SK-N-SH (cell line): ENCODE measurements around the gene STAG3. TPM values are rescaled to one million over a fixed set of nuclear protein-coding genes. Genes with fewer than 3 reads are reported as not detected.

Experiments used
- CTCF ChIA-PET: fragments of 300-600, 350-600 bp; formaldehyde crosslinking; extraction: SDS; loops from one replicate; lab custom pipeline; 2021; lab: Yijun Ruan, JAX
- POLR2A ChIA-PET: fragments of 350-600 bp; sonication (Branson Sonifier 250); formaldehyde crosslinking; extraction: SDS; loops from one replicate; lab custom pipeline; 2020; ENCODE audit warnings: antibody characterized with exemption, inconsistent platforms; lab: Yijun Ruan, JAX
- DNase-seq: peaks from one replicate; pipeline ENCODE4 v3.0.0; 2012
- H2AFZ ChIP-seq: fragments of 200-600 bp; sonication (generic); 2 replicates; pipeline ENCODE4 v1.8.1; 2016; ENCODE audit warnings: antibody characterized with exemption, mild to moderate bottlenecking, low read depth
- H3F3A ChIP-seq: fragments of 200-600 bp; sonication (generic); replicated peaks from 2 replicates; pipeline ENCODE3; 2016; ENCODE audit warnings: antibody characterized with exemption, mild to moderate bottlenecking; ENCODE audit not compliant: insufficient read depth
- H3K27ac ChIP-seq, 2 experiments: fragments of 200-500 bp in 1 of 2; fragments of 200-600 bp in 1 of 2; sonication (Bioruptor generic) in 1 of 2; sonication (generic), shearing (Covaris generic) in 1 of 2; 2 replicates each; pipeline versions ENCODE4 v1.5.1 to v1.6.1; 2014 to 2016; ENCODE audit warnings: low read depth in 2 of 2, inconsistent platforms in 1 of 2, low read length in 1 of 2, mild to moderate bottlenecking in 1 of 2, mixed read lengths in 1 of 2
- H3K27me3 ChIP-seq: fragments of 200-600 bp; sonication (generic), shearing (Covaris generic); 2 replicates; pipeline ENCODE4 v1.6.1; 2016; ENCODE audit warnings: mixed run types; ENCODE audit not compliant: insufficient read depth
- H3K36me3 ChIP-seq, 2 experiments: fragments of 200-500 bp in 1 of 2; fragments of 200-600 bp in 1 of 2; sonication (Bioruptor generic) in 1 of 2; sonication (generic) in 1 of 2; replicated peaks in 1 of 2; 2 replicates each; pipeline versions ENCODE3 to v1.5.1; 2014 to 2016; ENCODE audit warnings: low read length in 1 of 2, mild to moderate bottlenecking in 1 of 2; ENCODE audit not compliant: insufficient read depth in 2 of 2, control insufficient read depth in 1 of 2
- H3K4me1 ChIP-seq, 2 experiments: fragments of 200-500 bp in 1 of 2; fragments of 200-600 bp in 1 of 2; sonication (Bioruptor generic) in 1 of 2; sonication (generic), shearing (Covaris generic) in 1 of 2; 2 replicates each; pipeline versions ENCODE4 v1.5.1 to v1.6.1; 2014 to 2016; ENCODE audit warnings: low read depth in 1 of 2, low read length in 1 of 2, mixed run types in 1 of 2; ENCODE audit not compliant: insufficient read depth in 2 of 2, control insufficient read depth in 1 of 2
- H3K4me2 ChIP-seq: fragments of 200-600 bp; sonication (generic), shearing (Covaris generic); 2 replicates; pipeline ENCODE4 v1.6.1; 2017; ENCODE audit warnings: mixed run types
- H3K4me3 ChIP-seq, 2 experiments: fragments of 200-500 bp in 1 of 2; fragments of 200-600 bp in 1 of 2; sonication (Bioruptor generic) in 1 of 2; sonication (generic), shearing (Covaris generic) in 1 of 2; 2 replicates each; pipeline versions ENCODE4 v1.5.1 to v1.8.1; 2014 to 2016; ENCODE audit warnings: low read depth in 2 of 2, inconsistent platforms in 1 of 2, low read length in 1 of 2, mild to moderate bottlenecking in 1 of 2, mixed read lengths in 1 of 2, moderate library complexity in 1 of 2
- H3K79me2 ChIP-seq: fragments of 200-600 bp; sonication (generic); 2 replicates; pipeline ENCODE4 v1.8.1; 2017; ENCODE audit warnings: mild to moderate bottlenecking; ENCODE audit not compliant: insufficient read depth
- H3K9ac ChIP-seq: fragments of 200-600 bp; sonication (generic); 2 replicates; pipeline ENCODE4 v1.6.1; 2017; ENCODE audit warnings: mixed run types
- H3K9me2 ChIP-seq: fragments of 200-600 bp; sonication (generic); 2 replicates; pipeline ENCODE4 v1.6.1; 2017; ENCODE audit warnings: mixed run types
- H3K9me3 ChIP-seq: fragments of 200-600 bp; sonication (generic); 2 replicates; pipeline ENCODE4 v1.6.1; 2017; ENCODE audit warnings: mixed run types, mild to moderate bottlenecking, moderate library complexity
- H4K20me1 ChIP-seq: fragments of 200-600 bp; sonication (generic); 2 replicates; pipeline ENCODE4 v1.6.1; 2017; ENCODE audit warnings: mild to moderate bottlenecking, mixed run types; ENCODE audit not compliant: insufficient read depth
- ELF1 ChIP-seq: IDR thresholded peaks from 2 replicates; pipeline ENCODE4 v1.4.0; 2012
- EP300 ChIP-seq, 2 experiments: IDR thresholded peaks; 2 replicates each; pipeline versions ENCODE4 v1.4.0 to v1.6.1; 2012; ENCODE audit warnings: borderline replicate concordance in 1 of 2, low read depth in 1 of 2, low read length in 1 of 2
- EZH2phosphoT487 ChIP-seq: fragments of 200-600 bp; sonication (generic); IDR thresholded peaks from 2 replicates; pipeline ENCODE4 v1.6.1; 2017; ENCODE audit warnings: low read depth, mixed run types, mild to moderate bottlenecking, antibody characterized with exemption, moderate library complexity, borderline replicate concordance
- FOSL2 ChIP-seq: IDR thresholded peaks from 2 replicates; pipeline ENCODE4 v1.4.0; 2012; ENCODE audit warnings: low read depth, mild to moderate bottlenecking, moderate library complexity, borderline replicate concordance
- FOXJ3 ChIP-seq: sonication (generic); formaldehyde crosslinking; IDR thresholded peaks from 2 replicates; pipeline ENCODE4 v1.5.1; 2020; ENCODE audit warnings: mild to moderate bottlenecking, missing genetic modification reagents
- FOXM1 ChIP-seq: IDR thresholded peaks from 2 replicates; pipeline ENCODE4 v1.4.0; 2012; ENCODE audit warnings: low read depth, mild to moderate bottlenecking
- GATA2 ChIP-seq: sonication (generic); formaldehyde crosslinking; IDR thresholded peaks from 2 replicates; pipeline ENCODE4 v1.5.0; 2020; ENCODE audit warnings: mild to moderate bottlenecking, missing genetic modification reagents
- JUND ChIP-seq: IDR thresholded peaks from 2 replicates; pipeline ENCODE4 v1.4.0; 2012
- NRF1 ChIP-seq: IDR thresholded peaks from 2 replicates; pipeline ENCODE4 v1.6.1; 2012; ENCODE audit warnings: low read depth, mild to moderate bottlenecking, low read length
- RCOR1 ChIP-seq: fragments of 150-350 bp; IDR thresholded peaks from 2 replicates; pipeline ENCODE4 v1.6.1; 2017; ENCODE audit warnings: antibody characterized with exemption, low read length
- RXRA ChIP-seq: IDR thresholded peaks from 2 replicates; pipeline ENCODE4 v1.4.0; 2012; ENCODE audit warnings: low read depth, mild to moderate bottlenecking, borderline replicate concordance
- SIN3A ChIP-seq: IDR thresholded peaks from 2 replicates; pipeline ENCODE4 v1.6.1; 2012; ENCODE audit warnings: low read depth, mild to moderate bottlenecking, low read length, moderate library complexity, borderline replicate concordance
- SMC3 ChIP-seq: IDR thresholded peaks from 2 replicates; pipeline ENCODE4 v1.6.1; 2012; ENCODE audit warnings: low read depth, low read length, improper control_type of control experiment
- YY1 ChIP-seq: IDR thresholded peaks from 2 replicates; pipeline ENCODE4 v1.4.0; 2012; ENCODE audit warnings: low read depth, mild to moderate bottlenecking
- WGBS: methylation state at CpG from one replicate; pipeline ENCODE4 v1.1.6; 2017; ENCODE audit warnings: low lambda C conversion rate; 5-methylcytosine and 5-hydroxymethylcytosine counted together
- polyA plus RNA-seq, 3 experiments: library from polyadenylated mRNA; depleted of rRNA; stranded (reverse); fragments of >200 nt; gene quantifications; 2 replicates each; pipeline ENCODE4 v1.2.3, GENCODE V29; 2012
- TF ChIP-seq, protein P1 (sequence below): fragments of 200-600 bp; sonication (generic); IDR thresholded peaks from 2 replicates; pipeline ENCODE4 v1.6.1; 2017; ENCODE audit warnings: antibody characterized with exemption, mild to moderate bottlenecking, moderate library complexity
- TF ChIP-seq, protein P2 (sequence below): IDR thresholded peaks from 2 replicates; pipeline ENCODE4 v1.6.1; 2012; ENCODE audit warnings: mild to moderate bottlenecking, low read depth, low read length, moderate library complexity
- TF ChIP-seq, protein P3 (sequence below): IDR thresholded peaks from 2 replicates; pipeline ENCODE4 v1.4.0; 2012; ENCODE audit warnings: low read depth
- TF ChIP-seq, protein P4 (sequence below): fragments of 150-350 bp; IDR thresholded peaks from 2 replicates; pipeline ENCODE4 v1.6.1; 2017; ENCODE audit warnings: antibody characterized with exemption, low read length, low read depth, borderline replicate concordance

The STAG3 gene
- polyA plus RNA-seq, 1 of the 3 experiments (the other 2 are of a cell fraction) = 0.10 TPM

DNA sequence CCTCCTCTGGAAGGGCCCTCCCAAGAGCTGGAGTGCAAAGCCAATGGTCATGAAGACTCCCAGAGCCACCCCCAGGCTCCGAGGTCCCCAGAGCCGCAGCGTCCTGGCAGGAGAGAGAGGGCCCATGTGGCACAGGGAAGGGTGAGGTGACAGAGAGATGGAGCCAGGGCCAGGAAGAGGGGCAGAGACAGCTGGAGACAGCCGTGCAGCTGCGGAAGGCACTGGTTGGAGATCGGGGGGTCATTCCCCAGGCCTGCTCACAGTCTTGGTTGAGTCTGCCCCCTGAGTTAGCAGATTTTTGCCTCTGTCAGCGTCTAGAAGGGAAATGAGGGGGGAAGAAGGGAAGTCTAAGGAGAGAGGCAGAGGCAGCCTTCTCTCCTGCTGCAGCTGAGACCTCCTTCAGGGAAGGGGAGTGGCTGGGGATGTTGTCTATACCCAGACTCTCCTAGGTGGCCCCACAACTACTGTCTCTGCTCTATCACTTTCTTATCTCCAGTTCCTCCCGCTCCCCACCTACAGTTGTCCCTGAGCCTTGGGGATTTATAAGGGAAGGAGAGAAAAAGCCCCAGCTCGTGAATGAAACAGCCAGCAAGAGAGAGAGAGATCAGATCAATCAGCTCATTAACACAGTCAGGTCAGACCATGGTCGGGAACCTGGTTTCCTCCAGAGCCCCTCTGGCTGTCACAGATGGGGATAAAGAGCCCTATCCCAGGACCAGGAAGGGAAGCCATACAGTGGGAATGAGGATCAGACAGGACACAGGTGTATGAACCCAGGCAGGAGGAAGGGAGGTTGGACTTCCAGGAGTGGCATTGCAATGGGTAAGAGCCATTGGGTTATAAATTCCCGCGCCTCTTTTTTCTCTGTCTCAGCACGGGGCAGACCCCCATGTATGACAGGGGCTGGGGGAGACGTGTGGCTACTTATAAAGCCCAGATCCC, 10.5 kb upstream of the STAG3 start:
- Histone ChIP-seq H3K27me3 (no peaks in the 10 kb centered on the region), H3K9ac (no peak overlapping the region), H3K27ac (no peak overlapping the region), H3K4me1 (peaks cover 0 to 18% of the 10 kb centered on the region in 2 experiments; a peak in 1 of 4 replicates), H3K79me2 (no peaks in the 10 kb centered on the region), H2AFZ (0 out of 2 replicates have a peak overlapping the region, but pooled peaks have one; percentile 82), H3K9me3 (no peaks in the 10 kb centered on the region), H3F3A (peaks cover 18% of the 10 kb centered on the region), H3K4me3 (peak overlapping the region; percentile 36 to 41; a peak in 3 of 4 replicates), H3K36me3 (no peaks in the 10 kb centered on the region), H4K20me1 (no peaks in the 10 kb centered on the region), H3K9me2 (no peaks in the 10 kb centered on the region), H3K4me2 (peak overlapping the region; percentile 71)
- ChIA-PET CTCF (interaction anchor here (0.8 to 4.0 kb wide), 8 partner anchors 8 to 240 kb away, joined by 3 to 39 read pairs (median 3); no protein-coding TSS in a partner anchor), POLR2A (interaction anchor here (0.5 to 2.0 kb wide), 8 partner anchors 9 to 38 kb away, joined by 3 to 7 read pairs (median 4); partner anchors contain the start of gene LAMTOR4)
- DNase-seq = peak; percentile 70
- TF ChIP-seq SIN3A = no peak
- no peak for TF ChIP-seq FOXM1
- TF ChIP-seq ELF1 = no peak
- TF ChIP-seq, protein P1, sequence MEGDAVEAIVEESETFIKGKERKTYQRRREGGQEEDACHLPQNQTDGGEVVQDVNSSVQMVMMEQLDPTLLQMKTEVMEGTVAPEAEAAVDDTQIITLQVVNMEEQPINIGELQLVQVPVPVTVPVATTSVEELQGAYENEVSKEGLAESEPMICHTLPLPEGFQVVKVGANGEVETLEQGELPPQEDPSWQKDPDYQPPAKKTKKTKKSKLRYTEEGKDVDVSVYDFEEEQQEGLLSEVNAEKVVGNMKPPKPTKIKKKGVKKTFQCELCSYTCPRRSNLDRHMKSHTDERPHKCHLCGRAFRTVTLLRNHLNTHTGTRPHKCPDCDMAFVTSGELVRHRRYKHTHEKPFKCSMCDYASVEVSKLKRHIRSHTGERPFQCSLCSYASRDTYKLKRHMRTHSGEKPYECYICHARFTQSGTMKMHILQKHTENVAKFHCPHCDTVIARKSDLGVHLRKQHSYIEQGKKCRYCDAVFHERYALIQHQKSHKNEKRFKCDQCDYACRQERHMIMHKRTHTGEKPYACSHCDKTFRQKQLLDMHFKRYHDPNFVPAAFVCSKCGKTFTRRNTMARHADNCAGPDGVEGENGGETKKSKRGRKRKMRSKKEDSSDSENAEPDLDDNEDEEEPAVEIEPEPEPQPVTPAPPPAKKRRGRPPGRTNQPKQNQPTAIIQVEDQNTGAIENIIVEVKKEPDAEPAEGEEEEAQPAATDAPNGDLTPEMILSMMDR = no peak
- no peak for TF ChIP-seq RCOR1
- TF ChIP-seq RXRA = no peak
- TF ChIP-seq FOXJ3 (CRISPR knock-in tag) = no peak
- TF ChIP-seq, protein P2, sequence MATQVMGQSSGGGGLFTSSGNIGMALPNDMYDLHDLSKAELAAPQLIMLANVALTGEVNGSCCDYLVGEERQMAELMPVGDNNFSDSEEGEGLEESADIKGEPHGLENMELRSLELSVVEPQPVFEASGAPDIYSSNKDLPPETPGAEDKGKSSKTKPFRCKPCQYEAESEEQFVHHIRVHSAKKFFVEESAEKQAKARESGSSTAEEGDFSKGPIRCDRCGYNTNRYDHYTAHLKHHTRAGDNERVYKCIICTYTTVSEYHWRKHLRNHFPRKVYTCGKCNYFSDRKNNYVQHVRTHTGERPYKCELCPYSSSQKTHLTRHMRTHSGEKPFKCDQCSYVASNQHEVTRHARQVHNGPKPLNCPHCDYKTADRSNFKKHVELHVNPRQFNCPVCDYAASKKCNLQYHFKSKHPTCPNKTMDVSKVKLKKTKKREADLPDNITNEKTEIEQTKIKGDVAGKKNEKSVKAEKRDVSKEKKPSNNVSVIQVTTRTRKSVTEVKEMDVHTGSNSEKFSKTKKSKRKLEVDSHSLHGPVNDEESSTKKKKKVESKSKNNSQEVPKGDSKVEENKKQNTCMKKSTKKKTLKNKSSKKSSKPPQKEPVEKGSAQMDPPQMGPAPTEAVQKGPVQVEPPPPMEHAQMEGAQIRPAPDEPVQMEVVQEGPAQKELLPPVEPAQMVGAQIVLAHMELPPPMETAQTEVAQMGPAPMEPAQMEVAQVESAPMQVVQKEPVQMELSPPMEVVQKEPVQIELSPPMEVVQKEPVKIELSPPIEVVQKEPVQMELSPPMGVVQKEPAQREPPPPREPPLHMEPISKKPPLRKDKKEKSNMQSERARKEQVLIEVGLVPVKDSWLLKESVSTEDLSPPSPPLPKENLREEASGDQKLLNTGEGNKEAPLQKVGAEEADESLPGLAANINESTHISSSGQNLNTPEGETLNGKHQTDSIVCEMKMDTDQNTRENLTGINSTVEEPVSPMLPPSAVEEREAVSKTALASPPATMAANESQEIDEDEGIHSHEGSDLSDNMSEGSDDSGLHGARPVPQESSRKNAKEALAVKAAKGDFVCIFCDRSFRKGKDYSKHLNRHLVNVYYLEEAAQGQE = no peak
- TF ChIP-seq EP300 (IDR thresholded peaks at IDR 0.05; ENCODE audit: borderline replicate concordance in 1 of 2, low read depth in 1 of 2, low read length in 1 of 2) = no peak
- TF ChIP-seq GATA2 (CRISPR knock-in tag) = no peak
- TF ChIP-seq, protein P3, sequence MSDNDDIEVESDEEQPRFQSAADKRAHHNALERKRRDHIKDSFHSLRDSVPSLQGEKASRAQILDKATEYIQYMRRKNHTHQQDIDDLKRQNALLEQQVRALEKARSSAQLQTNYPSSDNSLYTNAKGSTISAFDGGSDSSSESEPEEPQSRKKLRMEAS = no peak
- TF ChIP-seq, protein P4, sequence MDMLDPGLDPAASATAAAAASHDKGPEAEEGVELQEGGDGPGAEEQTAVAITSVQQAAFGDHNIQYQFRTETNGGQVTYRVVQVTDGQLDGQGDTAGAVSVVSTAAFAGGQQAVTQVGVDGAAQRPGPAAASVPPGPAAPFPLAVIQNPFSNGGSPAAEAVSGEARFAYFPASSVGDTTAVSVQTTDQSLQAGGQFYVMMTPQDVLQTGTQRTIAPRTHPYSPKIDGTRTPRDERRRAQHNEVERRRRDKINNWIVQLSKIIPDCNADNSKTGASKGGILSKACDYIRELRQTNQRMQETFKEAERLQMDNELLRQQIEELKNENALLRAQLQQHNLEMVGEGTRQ = no peak
- no peak for TF ChIP-seq SMC3
- TF ChIP-seq YY1 = no peak
- TF ChIP-seq JUND = no peak
- no peak for TF ChIP-seq EZH2phosphoT487
- TF ChIP-seq FOSL2 = no peak
- no peak for TF ChIP-seq NRF1
- WGBS = 66% methylated on average over 14 of the region's 14 CpGs
